ENCODE results near the gene BACE2.

- TF ChIP-seq CTCF (IDR thresholded peaks at IDR 0.05; ENCODE audit: low read depth, low read length, missing input control) (no peak), MAX (IDR thresholded peaks at IDR 0.05) (no peak), ATF3 (IDR thresholded peaks at IDR 0.05) (no peak), TAF1 (conservative IDR thresholded peaks at IDR 0.05) (no peak), FOXA1 (IDR thresholded peaks at IDR 0.05) (no peak), REST (IDR thresholded peaks at IDR 0.05) (no peak), YY1 (IDR thresholded peaks at IDR 0.05) (no peak)
Observed at GRCh38 chr21:41290106-41290799, 122.3 kb downstream of the BACE2 start.

All from liver (tissue), 3 donors.